Esophagus muscularis mucosa (tissue), 4 donors: ENCODE measurements around the gene PRR27. TPM values are rescaled to one million over a fixed set of nuclear protein-coding genes. Genes with fewer than 3 reads are reported as not detected.
"Not testable (repeated sequence)": the region's sequence is repeated elsewhere in the genome, so short reads cannot be mapped to it uniquely, and the experiment has no call there.

ENCODE experiments used
- DNase-seq: peaks from one replicate; pipeline ENCODE4 v3.0.0-alpha.2; 2017; ENCODE audit errors: extremely low spot score
- H3K27ac ChIP-seq, 4 donors: fragments of 200-600 bp; sonication (generic); replicated peaks in 1 of 4; 1 replicate in 3 of 4; 2 replicates in 1 of 4; pipeline ENCODE4 v1.5.1; 2016 to 2019; ENCODE audit warnings: mild to moderate bottlenecking in 1 of 4
- H3K27me3 ChIP-seq, 4 donors: fragments of 200-600 bp; sonication (generic); one replicate each; pipeline versions ENCODE4 v1.5.1 to v1.6.0; 2016 to 2019
- H3K36me3 ChIP-seq, 4 donors: fragments of 200-600 bp; sonication (generic); one replicate each; pipeline ENCODE4 v1.5.1; 2016 to 2019
- H3K4me1 ChIP-seq, 4 donors: fragments of 200-600 bp; sonication (generic); one replicate each; pipeline ENCODE4 v1.5.1; 2016 to 2019
- H3K4me3 ChIP-seq, 4 donors: fragments of 200-600 bp; sonication (generic); 1 replicate in 2 of 4; 2 replicates in 2 of 4; pipeline ENCODE4 v1.5.1; 2016 to 2019; ENCODE audit warnings: mild to moderate bottlenecking in 4 of 4, moderate library complexity in 1 of 4
- H3K9me3 ChIP-seq, 4 donors: fragments of 200-600 bp; sonication (generic); 1 replicate in 3 of 4; 2 replicates in 1 of 4; pipeline ENCODE4 v1.5.1; 2016 to 2019
- EP300 ChIP-seq: sonication (generic); formaldehyde crosslinking; IDR thresholded peaks from one replicate; pipeline ENCODE4 v1.6.1; 2017; ENCODE audit warnings: antibody characterized with exemption
- POLR2A ChIP-seq: fragments of 450-650 bp; IDR thresholded peaks from one replicate; pipeline ENCODE4 v1.6.1; 2017; ENCODE audit warnings: antibody characterized with exemption, moderate library complexity, mild to moderate bottlenecking, low read depth
- POLR2AphosphoS5 ChIP-seq, 2 donors: sonication (generic); formaldehyde crosslinking; IDR thresholded peaks; one replicate each; pipeline ENCODE4 v1.6.1; 2017; ENCODE audit warnings: antibody characterized with exemption in 2 of 2
- WGBS: methylation state at CpG from one replicate; pipeline ENCODE4 v1.1.5; 2018; 5-methylcytosine and 5-hydroxymethylcytosine counted together
- intact Hi-C: fragments of 100-400 bp; cut with DNase I; formaldehyde crosslinking; loops from one replicate; pipeline ENCODE4 v1.15.1; 2023
- total RNA-seq, 4 donors: library from RNA; depleted of rRNA; stranded (reverse); fragments of >200 nt; gene quantifications; one replicate each; pipeline versions ENCODE4 v1.1.0 to v1.2.1, GENCODE V29; 2016
- TF ChIP-seq, protein P1 (sequence below), 3 experiments: fragments of 200-600 bp in 2 of 3; fragments of 450-650 bp in 1 of 3; sonication (generic) in 2 of 3; IDR thresholded peaks; one replicate each; pipeline ENCODE4 v1.5.1; 2017 to 2019; ENCODE audit warnings: antibody characterized with exemption in 3 of 3, mild to moderate bottlenecking in 2 of 3, moderate library complexity in 1 of 3

The PRR27 gene
- total RNA-seq, 4 donors from 2014 or later, result not detected

DNA sequence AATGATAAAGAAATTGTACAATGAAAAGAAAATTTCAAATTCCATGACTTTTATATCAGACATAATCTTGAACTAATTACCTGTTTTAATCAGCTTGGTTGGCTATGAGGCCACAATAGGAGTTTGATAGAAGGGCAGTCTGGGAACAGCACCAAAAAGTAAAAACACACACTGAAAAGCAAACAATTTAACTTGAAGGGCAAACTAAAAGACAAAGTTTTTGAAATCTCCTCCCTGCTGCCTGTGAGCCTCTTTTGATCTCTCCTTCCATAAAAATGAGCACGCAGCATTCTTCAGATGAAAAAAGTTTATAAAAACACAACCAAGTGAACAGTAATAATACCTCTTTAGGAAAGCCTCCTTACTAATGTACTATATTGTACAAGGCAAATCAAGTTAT lies 49.6 kb downstream of the PRR27 start:
- 75% methylated on average over 1 of the region's 1 CpG for WGBS
- Histone ChIP-seq H3K36me3 (no peaks in the 10 kb centered on the region), H3K27me3 (no peaks in the 10 kb centered on the region), H3K4me3 (no peak overlapping the region), H3K4me1 (no peaks in the 10 kb centered on the region), H3K9me3 (no peaks in the 10 kb centered on the region), H3K27ac (no peak overlapping the region)
- intact Hi-C loops, result no loop called here
- TF ChIP-seq, protein P1, sequence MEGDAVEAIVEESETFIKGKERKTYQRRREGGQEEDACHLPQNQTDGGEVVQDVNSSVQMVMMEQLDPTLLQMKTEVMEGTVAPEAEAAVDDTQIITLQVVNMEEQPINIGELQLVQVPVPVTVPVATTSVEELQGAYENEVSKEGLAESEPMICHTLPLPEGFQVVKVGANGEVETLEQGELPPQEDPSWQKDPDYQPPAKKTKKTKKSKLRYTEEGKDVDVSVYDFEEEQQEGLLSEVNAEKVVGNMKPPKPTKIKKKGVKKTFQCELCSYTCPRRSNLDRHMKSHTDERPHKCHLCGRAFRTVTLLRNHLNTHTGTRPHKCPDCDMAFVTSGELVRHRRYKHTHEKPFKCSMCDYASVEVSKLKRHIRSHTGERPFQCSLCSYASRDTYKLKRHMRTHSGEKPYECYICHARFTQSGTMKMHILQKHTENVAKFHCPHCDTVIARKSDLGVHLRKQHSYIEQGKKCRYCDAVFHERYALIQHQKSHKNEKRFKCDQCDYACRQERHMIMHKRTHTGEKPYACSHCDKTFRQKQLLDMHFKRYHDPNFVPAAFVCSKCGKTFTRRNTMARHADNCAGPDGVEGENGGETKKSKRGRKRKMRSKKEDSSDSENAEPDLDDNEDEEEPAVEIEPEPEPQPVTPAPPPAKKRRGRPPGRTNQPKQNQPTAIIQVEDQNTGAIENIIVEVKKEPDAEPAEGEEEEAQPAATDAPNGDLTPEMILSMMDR (IDR thresholded peaks at IDR 0.05), result no peak
- TF ChIP-seq EP300, result no peak
- TF ChIP-seq POLR2AphosphoS5 (IDR thresholded peaks at IDR 0.05), result no peak
- TF ChIP-seq POLR2A, result no peak
- no peak for DNase-seq

DNA sequence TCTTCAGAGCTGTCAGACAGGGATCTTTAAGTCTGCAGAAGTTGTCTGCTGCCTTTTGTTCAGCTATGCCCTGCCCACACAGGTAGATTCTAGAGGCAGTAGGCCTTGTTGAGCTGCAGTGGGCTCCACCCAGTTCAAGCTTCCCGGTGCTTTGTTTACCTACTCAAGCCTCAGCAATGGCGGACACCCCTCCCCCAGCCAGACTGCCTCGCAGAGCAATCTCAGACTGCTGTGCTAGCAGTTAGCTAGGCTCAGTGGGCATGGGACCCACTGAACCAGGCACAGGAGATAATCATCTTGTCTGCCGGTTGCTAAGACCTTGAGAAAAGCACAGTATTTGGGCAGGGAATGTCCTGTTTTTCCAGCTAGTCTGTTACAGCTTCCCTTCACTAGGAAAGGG lies 58.7 kb downstream of the PRR27 start:
- H3K9me3 ChIP-seq, H3K27ac ChIP-seq, H3K27me3 ChIP-seq, H3K4me1 ChIP-seq, H3K36me3 ChIP-seq, DNase-seq, intact Hi-C loops, H3K4me3 ChIP-seq: not testable (repeated sequence)
- 92% methylated on average over 2 of the region's 4 CpGs for WGBS

Other genes with a start within 250 kb of the PRR27 start
- not detected for gene CSN1S1, start 223.2 kb upstream of the PRR27 start, total RNA-seq
- not detected for gene CSN2, start 188.5 kb upstream of the PRR27 start, total RNA-seq
- gene STATH, start 158.3 kb upstream of the PRR27 start, total RNA-seq, result not detected
- not detected for gene HTN3, start 125.8 kb upstream of the PRR27 start, total RNA-seq
- gene HTN1, start 103.8 kb upstream of the PRR27 start, total RNA-seq, result not detected
- under 1 TPM in 1 of 4 donors, not detected in 3; 0.66 TPM for gene ODAM, start 41.5 kb downstream of the PRR27 start, total RNA-seq
- not detected for gene FDCSP, start 71.9 kb downstream of the PRR27 start, total RNA-seq
- not detected for gene CSN3, start 88.4 kb downstream of the PRR27 start, total RNA-seq
- gene CABS1, start 180.7 kb downstream of the PRR27 start, total RNA-seq, result not detected
- not detected for gene SMR3A, start 206.5 kb downstream of the PRR27 start, total RNA-seq
- gene SMR3B, start 228.9 kb downstream of the PRR27 start, total RNA-seq, result not detected
- not detected for gene OPRPN, start 243.7 kb downstream of the PRR27 start, total RNA-seq